GM19455 (cell line): ENCODE measurements around the gene TBCA.

Source experiments
- ATAC-seq: cut with Tn5 transposase; IDR thresholded peaks from one replicate; pipeline ENCODE4 v1.9.1; 2021; ENCODE audit not compliant: unreplicated experiment

Gene TBCA

GRCh38 chr5:77644371-77645157, 131.6 kb downstream of the TBCA start:
- ATAC-seq, result no peak

- no peak for ATAC-seq
Observed at GRCh38 chr5:77643654-77644370, 132.3 kb downstream of the TBCA start.

GRCh38 chr5:77642738-77643653, 133.1 kb downstream of the TBCA start:
- ATAC-seq, result no peak

GRCh38 chr5:77641963-77642737, 134.0 kb downstream of the TBCA start:
- no peak for ATAC-seq

- no peak for ATAC-seq
Observed at GRCh38 chr5:77641397-77641943, 134.7 kb downstream of the TBCA start.
